Activated CD8-positive, alpha-beta memory T cell treated with anti-CD3 and anti-CD28 coated beads, Interleukin-2, amount 50 U/mL, for 4 hours (primary cell): ENCODE measurements around the gene BPIFB3.
"Not testable (repeated sequence)": the region's sequence is repeated elsewhere in the genome, so short reads cannot be mapped to it uniquely, and the experiment has no call there.

Experiments used
- DNase-seq: peaks from one replicate; pipeline ENCODE4 v3.0.0-alpha.2; 2020

BPIFB3 gene

DNA sequence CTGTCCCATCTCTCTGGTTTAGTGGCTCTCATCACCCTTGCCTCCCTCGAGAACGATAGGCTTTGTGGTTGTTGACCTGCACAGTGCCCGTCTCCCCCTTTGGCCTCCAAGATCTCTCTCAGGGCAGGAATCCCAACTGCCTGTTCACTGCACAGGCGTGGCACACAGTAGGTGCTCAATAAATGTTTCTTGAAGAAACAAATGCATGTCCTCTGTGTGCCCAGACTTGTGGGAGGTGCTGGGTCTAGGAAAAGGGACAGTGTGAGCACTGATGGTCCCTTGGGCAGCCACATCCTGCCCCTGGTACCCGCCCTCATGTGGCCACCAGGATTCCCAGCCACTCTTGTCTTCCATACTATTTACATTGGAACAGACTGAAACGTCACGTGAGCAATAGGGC, 24.8 kb upstream of the BPIFB3 start:
- DNase-seq: no peak

DNA sequence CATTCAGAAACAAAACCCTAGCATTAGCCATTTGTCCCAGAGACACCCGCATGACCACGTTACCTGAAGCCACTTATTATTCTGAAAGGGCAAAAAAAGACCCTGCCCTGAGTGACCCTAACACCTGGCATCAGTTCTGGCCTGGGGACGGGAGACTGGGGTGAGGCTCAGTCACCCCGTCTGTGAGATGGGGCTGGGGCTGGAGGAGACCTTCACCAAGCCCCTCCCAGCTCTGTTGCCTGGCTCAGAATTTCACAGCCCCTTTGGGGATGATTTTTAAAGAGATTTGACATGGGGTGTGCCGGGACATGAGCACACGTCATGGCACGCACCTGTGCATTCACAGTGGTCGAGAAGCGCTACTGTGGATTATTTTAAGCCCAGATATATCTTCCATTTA, 23.6 kb upstream of the BPIFB3 start:
- DNase-seq: no peak

DNA sequence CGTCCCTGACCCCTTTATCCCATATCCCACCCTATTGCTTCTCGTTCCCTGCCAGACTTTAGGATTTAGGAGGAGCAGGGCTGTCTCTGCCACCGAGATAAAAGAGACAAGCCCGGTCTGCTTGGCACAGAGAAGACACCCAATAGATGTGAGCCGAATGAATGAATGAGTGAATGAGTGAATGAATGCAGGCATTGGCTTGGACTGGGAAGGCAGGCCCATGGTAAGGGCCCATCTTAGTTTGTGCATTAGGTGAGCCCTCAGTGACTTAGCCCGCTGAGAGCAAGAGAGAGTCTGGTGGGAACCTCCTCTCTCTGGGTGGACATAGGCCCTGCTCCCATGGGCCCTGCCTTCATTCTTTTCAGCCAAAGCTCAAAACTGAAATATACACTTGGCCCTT, 23.1 kb upstream of the BPIFB3 start:
- DNase-seq: no peak

DNA sequence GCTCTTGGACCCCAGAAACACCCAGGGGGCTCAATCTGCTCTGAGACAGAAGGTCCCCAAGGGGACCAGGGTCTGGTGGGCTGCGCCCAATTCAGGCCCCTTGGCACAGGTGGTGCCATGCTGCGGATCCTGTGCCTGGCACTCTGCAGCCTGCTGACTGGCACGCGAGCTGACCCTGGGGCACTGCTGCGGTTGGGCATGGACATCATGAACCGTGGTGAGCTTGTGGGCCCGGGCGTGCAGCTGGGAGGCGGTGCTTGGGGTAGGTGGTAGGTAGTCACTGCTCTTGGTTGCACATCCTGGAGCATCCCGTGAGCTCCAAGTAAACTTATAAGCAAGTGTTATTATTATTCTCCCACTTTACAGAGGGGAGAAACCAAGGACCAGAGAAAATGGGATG, 22.2 kb upstream of the BPIFB3 start, which contains the start of gene BPIFB6:
TSS of gene BPIFB6 (plus strand) at position 118 of the 400 bp plus-strand sequence. CDS start at position 118, 0 bp downstream.
- no peak for DNase-seq

DNA sequence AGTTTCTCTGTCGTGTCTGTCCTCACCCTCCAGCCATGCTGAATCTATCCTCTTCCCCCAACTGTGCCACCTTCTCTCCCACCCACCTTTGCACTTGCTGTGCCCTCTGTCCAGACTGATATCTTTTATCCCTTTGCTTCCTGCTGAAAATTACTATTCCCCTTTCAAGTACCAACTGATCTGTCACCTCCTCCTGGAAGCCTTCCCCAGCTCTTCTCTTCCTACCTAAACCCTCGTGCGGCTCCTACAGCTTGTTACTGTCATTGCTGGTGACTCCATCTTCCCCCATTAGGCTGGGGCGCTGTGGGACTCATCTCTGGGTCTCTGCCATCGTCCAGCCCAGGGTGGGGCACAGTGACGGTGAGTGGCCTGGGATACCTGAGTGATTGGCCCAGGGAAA, 21.1 kb upstream of the BPIFB3 start:
- DNase-seq: no peak

DNA sequence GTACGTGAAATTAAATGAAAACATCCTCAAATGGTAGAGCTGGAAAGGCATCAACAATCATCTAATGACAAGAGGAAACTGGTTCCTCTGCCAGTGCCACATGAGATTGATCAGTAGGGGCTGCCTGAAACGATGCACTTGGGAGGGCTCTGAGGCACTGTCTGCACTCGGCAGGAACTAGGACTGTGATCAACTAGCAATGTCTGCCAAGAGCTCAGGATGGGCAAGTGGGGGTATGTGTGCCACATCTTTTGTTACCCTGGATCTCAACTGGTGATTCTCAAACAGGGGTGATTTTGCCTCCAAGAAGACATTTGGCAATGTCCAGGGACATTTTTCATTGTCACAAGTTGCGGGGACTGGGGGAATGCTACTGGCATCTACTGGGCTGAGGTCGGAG, 20.3 kb upstream of the BPIFB3 start:
- DNase-seq: no peak

DNA sequence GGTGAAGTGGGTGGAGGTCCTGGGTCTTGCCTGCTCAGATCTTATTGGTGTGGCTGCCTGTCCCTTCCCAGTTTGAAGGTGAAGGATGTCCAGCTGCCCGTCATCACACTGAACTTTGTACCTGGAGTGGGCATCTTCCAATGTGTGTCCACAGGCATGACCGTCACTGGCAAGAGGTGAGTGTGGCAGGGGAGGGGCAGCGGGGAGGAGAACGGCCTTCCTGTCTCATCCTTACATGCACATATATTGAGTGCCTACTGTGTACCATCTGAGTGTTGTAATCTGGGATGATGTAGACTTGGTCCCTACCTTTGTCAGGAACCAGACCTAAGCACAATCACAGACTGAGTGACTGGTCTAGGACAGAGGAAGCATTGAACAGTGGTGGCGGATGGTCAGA, 19.6 kb upstream of the BPIFB3 start:
- DNase-seq: no peak

DNA sequence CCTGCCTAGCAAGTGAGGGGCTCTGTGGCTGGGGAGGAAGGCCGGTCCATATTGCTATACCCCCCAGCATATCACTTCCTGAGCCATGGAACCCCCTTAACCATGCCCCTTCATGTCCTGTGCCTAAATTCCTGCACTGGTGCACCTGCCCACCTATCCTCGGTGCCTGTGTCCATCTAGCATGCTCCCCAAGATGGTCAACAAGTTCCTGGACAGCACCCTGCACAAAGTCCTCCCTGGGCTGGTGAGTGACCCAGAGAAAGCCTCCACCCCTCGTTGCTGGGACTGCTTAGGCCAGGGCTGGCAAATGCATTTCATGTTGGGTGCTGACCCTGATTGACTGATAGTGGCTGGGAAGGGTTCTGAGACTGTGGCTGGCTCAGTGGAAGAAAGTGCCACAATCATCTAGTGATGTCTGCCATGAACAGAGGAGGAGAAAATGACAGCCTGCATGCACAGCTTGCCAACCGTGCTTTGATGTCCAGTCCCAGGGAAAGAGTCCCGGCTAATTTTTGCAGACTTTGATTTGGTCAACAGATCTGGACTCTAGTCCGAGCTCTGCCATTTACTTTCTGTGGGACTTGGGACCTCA, 18.7 kb upstream of the BPIFB3 start:
- DNase-seq: no peak

DNA sequence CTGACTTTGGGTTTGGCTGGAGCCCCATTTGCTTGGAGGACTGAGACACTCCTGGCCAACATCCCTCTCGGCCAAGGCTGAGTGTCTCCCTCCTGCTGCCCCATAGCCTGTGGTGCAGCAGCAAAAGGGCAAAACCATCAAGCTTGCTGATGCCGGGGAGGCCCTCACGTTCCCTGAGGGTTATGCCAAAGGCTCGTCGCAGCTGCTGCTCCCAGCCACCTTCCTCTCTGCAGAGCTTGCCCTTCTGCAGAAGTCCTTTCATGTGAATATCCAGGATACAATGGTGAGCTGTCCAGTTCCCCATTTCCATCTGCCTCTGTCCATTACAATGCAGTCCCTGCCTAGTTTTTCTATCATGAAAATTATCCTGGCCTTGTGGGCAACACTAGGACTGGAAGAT, 16.2 kb upstream of the BPIFB3 start:
- no peak for DNase-seq

DNA sequence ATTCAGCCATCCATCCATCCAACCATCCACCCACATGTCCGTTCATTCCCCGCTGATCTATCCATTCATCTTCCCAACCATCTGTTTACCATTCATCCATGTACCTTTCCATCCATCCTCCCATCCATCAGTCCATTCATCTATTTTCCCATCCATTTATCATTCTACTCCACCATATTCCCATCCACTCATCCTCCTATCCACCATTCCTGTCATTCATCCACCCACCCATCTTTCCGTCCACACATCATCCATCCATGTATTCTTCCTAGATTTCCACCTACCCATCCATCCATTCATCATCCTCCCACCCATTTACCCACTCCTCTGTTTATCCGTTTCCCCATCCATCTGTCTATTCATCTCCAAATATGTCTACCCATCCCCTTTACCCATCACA, 15.5 kb upstream of the BPIFB3 start:
- no peak for DNase-seq

DNA sequence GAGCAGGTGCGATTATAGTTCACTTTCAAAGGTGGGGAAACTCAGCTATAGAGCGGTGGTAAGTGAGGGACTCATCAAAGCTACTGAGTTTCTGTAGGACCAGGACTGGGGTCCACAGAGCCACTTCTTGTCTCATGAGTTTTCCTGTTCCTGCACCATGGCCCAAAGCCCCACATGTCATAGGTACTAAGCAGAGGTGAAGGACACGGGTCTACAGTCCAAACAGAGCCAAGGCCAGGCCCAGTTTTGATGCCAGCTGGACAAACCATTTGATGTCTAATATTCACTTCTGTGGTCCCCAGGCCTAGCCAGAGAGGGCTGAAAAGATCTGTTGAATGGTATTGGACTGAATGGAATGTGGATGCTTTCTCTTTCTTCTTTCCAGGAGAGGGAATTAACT, 11.3 kb upstream of the BPIFB3 start:
- DNase-seq: no peak

DNA sequence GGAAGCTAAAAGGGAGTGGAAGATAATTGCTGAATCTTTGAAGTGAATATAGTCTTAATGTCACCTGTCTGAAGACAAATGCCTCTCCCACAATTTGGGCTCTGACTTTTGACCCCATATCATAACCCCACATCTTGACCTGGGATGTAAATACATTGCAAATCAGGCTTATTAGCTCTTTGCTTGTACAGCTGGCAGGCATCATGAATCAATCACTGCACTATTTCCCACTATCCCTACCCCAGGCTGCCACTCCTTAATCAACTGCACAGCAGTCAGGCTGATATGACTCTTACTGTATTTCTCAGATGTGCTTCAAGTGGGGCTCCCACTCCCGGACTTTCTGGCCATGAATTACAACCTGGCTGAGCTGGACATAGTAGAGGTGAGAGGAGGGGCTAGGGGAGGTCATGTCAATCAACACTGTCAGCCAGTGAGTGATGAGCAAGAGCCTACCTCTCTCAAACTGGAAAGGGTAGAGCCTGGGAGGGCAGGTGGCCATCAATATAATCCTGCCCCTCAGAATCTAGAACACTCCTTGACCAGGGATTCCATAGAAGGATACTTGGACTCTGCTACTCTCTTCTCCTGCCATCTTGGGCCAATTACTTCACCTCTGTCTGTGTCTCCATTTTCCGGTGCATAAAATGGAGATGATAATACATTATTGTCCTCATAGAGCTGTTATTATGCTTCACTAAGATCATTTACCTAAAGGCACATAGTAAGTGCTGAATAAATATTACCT, 10.5 kb upstream of the BPIFB3 start:
- DNase-seq: no peak

GRCh38 chr20:33043731-33044181, 9.9 kb upstream of the BPIFB3 start:
- DNase-seq: no peak

GRCh38 chr20:33045129-33045721, 8.5 kb upstream of the BPIFB3 start:
- DNase-seq: not testable (repeated sequence)

DNA sequence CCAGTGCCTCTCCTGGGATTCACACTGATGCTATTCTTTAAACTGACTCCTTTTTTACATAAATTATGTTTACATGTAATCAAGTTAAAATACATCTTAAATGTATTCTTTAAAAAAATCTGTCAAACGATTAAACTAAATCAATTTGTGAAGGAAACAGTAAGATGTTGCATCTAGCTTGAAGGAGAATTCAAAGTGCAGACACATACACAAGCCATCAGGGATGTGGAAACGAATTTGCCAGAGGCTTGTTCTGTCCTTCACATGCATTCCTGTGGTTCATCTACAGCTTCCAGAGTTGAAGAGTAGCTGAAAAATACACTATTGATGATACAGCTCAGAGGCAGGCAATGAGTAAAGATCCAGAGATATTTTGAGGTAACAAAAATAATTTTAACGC, 7.3 kb upstream of the BPIFB3 start:
- no peak for DNase-seq

DNA sequence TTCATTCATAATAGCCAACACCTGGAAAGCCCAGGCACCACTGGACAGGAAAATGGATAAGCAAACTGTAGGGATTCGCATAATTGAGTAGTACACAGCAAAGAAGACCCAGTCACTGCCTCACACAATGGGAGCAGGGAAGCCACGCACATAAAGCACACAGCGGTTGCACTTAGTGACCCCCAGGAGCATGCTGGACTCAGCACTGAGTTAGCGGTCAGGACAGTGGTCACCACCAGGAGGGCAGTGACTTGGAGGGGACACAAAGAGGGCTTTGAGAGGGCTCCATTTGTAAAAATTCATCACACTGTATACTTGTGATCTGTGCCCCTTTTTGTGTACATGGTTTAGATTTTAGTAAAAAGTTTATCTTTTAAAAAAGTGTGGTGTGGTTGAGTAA, 2.4 kb upstream of the BPIFB3 start:
- DNase-seq: no peak

GRCh38 chr20:33054381-33054780, 678 bp downstream of the BPIFB3 start:
- no peak for DNase-seq

DNA sequence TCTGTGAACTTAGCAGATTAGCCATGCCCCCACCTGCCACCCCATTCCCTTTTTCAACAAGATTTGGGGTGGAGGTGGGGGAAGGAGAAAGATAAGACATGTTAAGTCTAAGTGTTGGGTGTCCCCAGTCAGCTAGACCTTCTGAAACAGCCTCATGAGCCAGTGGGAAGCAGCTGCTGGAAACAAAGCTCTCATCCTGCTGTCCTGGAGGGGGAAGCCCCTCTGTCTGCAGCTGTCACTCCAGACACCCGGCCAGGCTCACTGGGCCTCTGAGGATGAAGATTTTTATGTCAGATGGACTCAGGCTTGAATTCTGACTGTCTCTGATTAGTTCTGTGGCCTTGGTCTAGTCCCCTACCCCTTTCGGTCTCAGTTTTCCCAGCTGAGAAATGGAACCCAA, 1.1 kb downstream of the BPIFB3 start:
- no peak for DNase-seq

- DNase-seq: no peak
Measured at GRCh38 chr20:33059136-33059535, 5.4 kb downstream of the BPIFB3 start.

DNA sequence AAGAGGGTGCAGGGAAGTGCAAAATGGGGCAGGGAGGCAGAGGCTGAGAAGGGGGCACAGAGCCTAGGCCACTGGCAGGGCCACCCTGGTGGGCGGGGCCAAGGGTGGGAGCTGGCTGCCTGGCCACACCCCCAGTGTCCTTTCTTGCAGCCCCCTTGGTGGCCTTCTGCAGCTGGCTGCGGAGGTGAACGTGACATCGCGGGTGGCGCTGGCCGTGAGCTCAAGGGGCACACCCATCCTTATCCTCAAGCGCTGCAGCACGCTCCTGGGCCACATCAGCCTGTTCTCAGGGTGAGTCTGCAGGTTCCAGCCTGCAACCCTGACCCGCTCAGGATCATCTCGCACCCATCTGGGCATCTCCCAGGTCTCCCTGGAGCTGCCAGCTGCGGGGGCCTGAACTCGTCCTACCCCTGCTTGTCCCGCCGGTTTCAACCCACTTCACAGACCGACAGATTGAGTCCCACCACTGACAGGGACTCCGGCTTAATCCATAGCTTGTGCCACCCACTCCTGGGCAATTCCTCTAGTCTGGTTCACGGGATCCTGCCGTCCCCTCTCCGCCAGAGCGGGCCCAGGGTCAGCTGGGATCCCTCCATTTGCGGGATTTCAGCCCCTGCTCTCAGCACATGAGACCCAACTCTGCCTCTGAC, 6.2 kb downstream of the BPIFB3 start:
- DNase-seq: no peak

GRCh38 chr20:33061658-33062028, 7.9 kb downstream of the BPIFB3 start:
- DNase-seq: no peak

DNA sequence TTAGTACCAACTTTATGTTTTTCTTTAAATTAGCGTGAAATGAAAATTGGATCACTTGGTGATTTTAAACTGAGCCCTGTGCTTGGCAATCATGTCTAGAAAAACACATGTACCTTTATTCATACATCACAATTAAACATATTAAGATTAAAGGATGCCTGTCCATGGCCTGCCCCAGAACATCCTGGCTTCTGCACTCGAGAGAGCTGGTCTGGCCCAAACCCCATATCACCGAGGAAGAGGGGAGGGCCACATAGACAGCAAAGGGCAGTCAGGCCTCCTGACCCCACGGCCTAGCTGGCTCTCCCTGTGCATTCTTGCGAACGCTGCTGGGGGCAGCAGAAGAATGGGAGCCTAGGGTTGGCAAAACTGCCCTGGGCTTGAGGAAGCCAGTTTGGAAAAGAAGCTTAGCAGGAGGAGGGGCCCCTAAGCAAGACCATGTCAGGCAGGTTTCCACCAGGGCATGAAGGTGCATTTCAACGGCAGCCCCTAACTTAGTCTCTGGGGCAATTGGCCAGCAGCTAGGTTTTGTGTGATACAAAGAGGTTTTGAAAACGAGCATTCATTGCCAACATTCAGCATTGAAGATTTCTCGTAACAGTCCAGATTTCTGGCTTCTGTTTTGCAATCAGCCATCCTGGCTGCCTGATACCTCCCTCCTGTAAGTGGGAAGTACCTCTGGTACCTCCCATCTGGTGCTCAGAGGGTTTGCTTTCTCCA, 8.6 kb downstream of the BPIFB3 start:
- DNase-seq: no peak

DNA sequence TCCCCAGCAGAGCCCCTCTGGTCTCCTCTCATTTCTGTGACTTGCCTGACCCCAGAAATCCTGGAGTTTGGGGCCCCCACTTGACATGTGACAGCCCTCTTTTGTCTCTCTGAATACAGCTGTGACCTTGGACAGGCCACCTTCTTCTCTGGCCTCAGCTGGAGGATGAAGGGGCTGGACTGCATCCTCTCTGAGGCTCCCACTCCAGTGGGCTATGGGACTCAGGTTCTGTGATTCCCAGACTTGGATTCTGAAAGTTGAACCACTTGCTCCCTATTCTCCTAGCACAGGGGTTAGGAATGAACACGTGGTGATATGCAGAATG, 9.1 kb downstream of the BPIFB3 start:
- no peak for DNase-seq
